OCI-LY7 (cell line): ENCODE results near the gene THRSP.

Experiments used
- CTCF ChIP-seq: fragments of 200-600 bp; sonication (generic); conservative IDR thresholded peaks from 2 replicates; pipeline ENCODE4 v1.5.1; 2014; ENCODE audit warnings: mild to moderate bottlenecking, antibody characterized with exemption, low read length, moderate library complexity, mixed read lengths
- EZH2phosphoT487 ChIP-seq: fragments of 200-600 bp; sonication (generic); IDR thresholded peaks from 2 replicates; pipeline ENCODE4 v1.6.1; 2018; ENCODE audit warnings: low read depth, borderline replicate concordance, mild to moderate bottlenecking, mixed run types, antibody characterized with exemption, low read length, moderate library complexity, mixed read lengths

GRCh38 chr11:78109081-78110015 lies 45.7 kb downstream of the THRSP start:
- TF ChIP-seq CTCF, result no peak
- no peak for TF ChIP-seq EZH2phosphoT487
